HT-29 (cell line): Measurements from ENCODE around the gene SMKR1. TPM values are rescaled to one million over a fixed set of nuclear protein-coding genes. Genes with fewer than 3 reads are reported as not detected.
"Not testable (repeated sequence)": the region's sequence is repeated elsewhere in the genome, so short reads cannot be mapped to it uniquely, and the experiment has no call there.

Experiments used
- DNase-seq: peaks from one replicate; pipeline ENCODE4 v3.0.0-alpha.2; 2015; ENCODE audit warnings: low spot score
- total RNA-seq: library from RNA; depleted of rRNA; stranded (reverse); fragments of >200 nt; shearing (Covaris generic); gene quantifications from 2 replicates; pipeline ENCODE4 v1.2.3, GENCODE V29; 2014

The SMKR1 gene
- total RNA-seq, 1 experiment from 2014 or later = 3.5 TPM

- no peak for DNase-seq
These were observed 19.6 kb upstream of the SMKR1 start for GRCh38 chr7:129482781-129483180.

- no peak for DNase-seq
These were observed 12.8 kb upstream of the SMKR1 start for GRCh38 chr7:129489491-129489890.

- DNase-seq = no peak
These were observed 9.9 kb upstream of the SMKR1 start for GRCh38 chr7:129492391-129492790.

GRCh38 chr7:129493555-129493954, 8.8 kb upstream of the SMKR1 start:
- DNase-seq = no peak

GRCh38 chr7:129494041-129494440, 8.3 kb upstream of the SMKR1 start:
- no peak for DNase-seq

GRCh38 chr7:129495987-129496386, 6.3 kb upstream of the SMKR1 start:
- DNase-seq = no peak

GRCh38 chr7:129496653-129497052, 5.7 kb upstream of the SMKR1 start:
- no peak for DNase-seq

- DNase-seq = no peak
These were observed 5.2 kb upstream of the SMKR1 start for GRCh38 chr7:129497156-129497555.

GRCh38 chr7:129498021-129498420, 4.3 kb upstream of the SMKR1 start:
- no peak for DNase-seq

GRCh38 chr7:129499999-129500398, 2.3 kb upstream of the SMKR1 start:
- no peak for DNase-seq

GRCh38 chr7:129502708-129503685, 666 bp downstream of the SMKR1 start:
- DNase-seq = no peak

- DNase-seq = no peak
These were observed 1.4 kb downstream of the SMKR1 start for GRCh38 chr7:129503725-129504124.

- DNase-seq = no peak
These were observed 9.9 kb downstream of the SMKR1 start for GRCh38 chr7:129512192-129512591.

GRCh38 chr7:129513546-129513945, 11.2 kb downstream of the SMKR1 start:
- no peak for DNase-seq

GRCh38 chr7:129514683-129515082, 12.4 kb downstream of the SMKR1 start:
- no peak for DNase-seq

- no peak for DNase-seq
These were observed 13.1 kb downstream of the SMKR1 start for GRCh38 chr7:129515381-129515780.

- DNase-seq = no peak
These were observed 15.6 kb downstream of the SMKR1 start for GRCh38 chr7:129517931-129518330.

- no peak for DNase-seq
These were observed 17.1 kb downstream of the SMKR1 start for GRCh38 chr7:129519464-129519863.

GRCh38 chr7:129522088-129522970, 20.0 kb downstream of the SMKR1 start:
- DNase-seq = no peak

- no peak for DNase-seq
These were observed 20.6 kb downstream of the SMKR1 start for GRCh38 chr7:129522971-129523340.

GRCh38 chr7:129523924-129524323, 21.6 kb downstream of the SMKR1 start:
- no peak for DNase-seq

- not testable (repeated sequence) for DNase-seq
These were observed 22.1 kb downstream of the SMKR1 start for GRCh38 chr7:129524405-129524804.
